Measurements from ENCODE around the gene CKLF.

- TF ChIP-seq CTCF (conservative IDR thresholded peaks at IDR 0.05; ENCODE audit: low read depth, low read length) (no peak), EZH2 (IDR thresholded peaks at IDR 0.05; ENCODE audit: low read length, unreplicated experiment) (no peak), EZH2phosphoT487 (IDR thresholded peaks at IDR 0.05; ENCODE audit: borderline replicate concordance, low read length) (no peak)
Measured at GRCh38 chr16:66543541-66543940, 8.8 kb upstream of the CKLF start.
